Liver (tissue), 9 donors: ENCODE measurements around the gene CELF5. TPM values are rescaled to one million over a fixed set of nuclear protein-coding genes. Genes with fewer than 3 reads are reported as not detected.

Source experiments
- DNase-seq: peaks from one replicate; pipeline ENCODE4 v3.0.0-alpha.2; 2017; ENCODE audit warnings: low spot score
- H3K27ac ChIP-seq, 2 donors: one replicate each; pipeline ENCODE4 v1.7.0; 2013; ENCODE audit warnings: inconsistent platforms in 2 of 2, low read length in 2 of 2, control low read depth in 1 of 2, low read depth in 1 of 2, mild to moderate bottlenecking in 1 of 2
- H3K27me3 ChIP-seq, 4 donors: one replicate each; pipeline versions ENCODE4 v1.6.1 to v1.7.0; 2013; ENCODE audit warnings: low read length in 3 of 4, inconsistent platforms in 1 of 4, mild to moderate bottlenecking in 1 of 4, moderate library complexity in 1 of 4; ENCODE audit not compliant: control insufficient read depth in 4 of 4, insufficient read depth in 4 of 4
- H3K36me3 ChIP-seq, 4 donors: one replicate each; pipeline versions ENCODE4 v1.6.1 to v1.7.0; 2013; ENCODE audit warnings: low read length in 3 of 4, mild to moderate bottlenecking in 3 of 4, low read depth in 1 of 4, moderate library complexity in 1 of 4; ENCODE audit not compliant: control insufficient read depth in 4 of 4, insufficient read depth in 3 of 4
- H3K4me1 ChIP-seq, 4 donors: one replicate each; pipeline versions ENCODE4 v1.6.1 to v1.7.0; 2013; ENCODE audit warnings: low read length in 3 of 4, mild to moderate bottlenecking in 3 of 4, moderate library complexity in 1 of 4; ENCODE audit not compliant: control insufficient read depth in 4 of 4, insufficient read depth in 4 of 4
- H3K4me3 ChIP-seq, 3 donors: one replicate each; pipeline versions ENCODE4 v1.6.1 to v1.7.0; 2013; ENCODE audit warnings: low read length in 3 of 3, control low read depth in 1 of 3, low read depth in 1 of 3, mild to moderate bottlenecking in 1 of 3
- H3K9ac ChIP-seq, 2 donors: one replicate each; pipeline ENCODE4 v1.7.0; 2013; ENCODE audit warnings: low read length in 2 of 2, mild to moderate bottlenecking in 2 of 2, moderate library complexity in 2 of 2, control low read depth in 1 of 2, low read depth in 1 of 2
- H3K9me3 ChIP-seq, 4 donors: one replicate each; pipeline versions ENCODE4 v1.6.1 to v1.7.0; 2013; ENCODE audit warnings: low read length in 3 of 4; ENCODE audit not compliant: control insufficient read depth in 4 of 4
- EGR1 ChIP-seq, 2 donors: IDR thresholded peaks; 2 replicates each; pipeline ENCODE4 v1.6.1; 2016 to 2018; ENCODE audit warnings: antibody characterized with exemption in 2 of 2, low read depth in 2 of 2
- FOXA1 ChIP-seq: IDR thresholded peaks from 2 replicates; pipeline ENCODE4 v1.6.1; 2016; ENCODE audit warnings: antibody characterized with exemption
- FOXA2 ChIP-seq: IDR thresholded peaks from 2 replicates; pipeline ENCODE4 v1.6.1; 2016; ENCODE audit warnings: antibody characterized with exemption
- GABPA ChIP-seq, 2 donors: IDR thresholded peaks in 1 of 2; conservative IDR thresholded peaks in 1 of 2; 2 replicates each; pipeline ENCODE4 v1.6.1; 2016; ENCODE audit warnings: antibody characterized with exemption in 2 of 2, mild to moderate bottlenecking in 1 of 2, moderate library complexity in 1 of 2
- HNF4A ChIP-seq, 2 donors: conservative IDR thresholded peaks; 2 replicates each; pipeline ENCODE4 v1.6.1; 2016; ENCODE audit warnings: antibody characterized with exemption in 2 of 2, mild to moderate bottlenecking in 2 of 2
- HNF4G ChIP-seq: IDR thresholded peaks from 2 replicates; pipeline ENCODE4 v1.6.1; 2016; ENCODE audit warnings: antibody characterized with exemption
- JUND ChIP-seq, 2 donors: IDR thresholded peaks; 2 replicates each; pipeline ENCODE4 v1.6.1; 2016; ENCODE audit warnings: antibody characterized with exemption in 2 of 2
- NR2F2 ChIP-seq: IDR thresholded peaks from 2 replicates; pipeline ENCODE4 v1.6.1; 2016; ENCODE audit warnings: antibody characterized with exemption
- RAD21 ChIP-seq, 2 donors: IDR thresholded peaks; 2 replicates each; pipeline ENCODE4 v1.6.1; 2016; ENCODE audit warnings: antibody characterized with exemption in 2 of 2, mild to moderate bottlenecking in 2 of 2
- RXRA ChIP-seq, 2 donors: IDR thresholded peaks; 2 replicates each; pipeline ENCODE4 v1.6.1; 2017 to 2018; ENCODE audit warnings: antibody characterized with exemption in 2 of 2, mild to moderate bottlenecking in 1 of 2
- SP1 ChIP-seq: IDR thresholded peaks from 2 replicates; pipeline ENCODE4 v1.6.1; 2018; ENCODE audit warnings: antibody characterized with exemption, mild to moderate bottlenecking
- TAF1 ChIP-seq: conservative IDR thresholded peaks from 2 replicates; pipeline ENCODE4 v1.6.1; 2016; ENCODE audit warnings: antibody characterized with exemption, mild to moderate bottlenecking
- YY1 ChIP-seq: IDR thresholded peaks from 2 replicates; pipeline ENCODE4 v1.6.1; 2016; ENCODE audit warnings: antibody characterized with exemption, mild to moderate bottlenecking
- WGBS: extraction: QIAGEN DNeasy Blood & Tissue Kit; methylation state at CpG from one replicate; pipeline ENCODE4 v1.1.7; 2013; 5-methylcytosine and 5-hydroxymethylcytosine counted together
- polyA plus RNA-seq, 2 donors: library from polyadenylated mRNA; stranded (reverse) in 1 of 2; unstranded in 1 of 2; fragments of 200-250 nt in 1 of 2; fragments of >200 nt in 1 of 2; fragmentation: Nextera tagmentation in 1 of 2; extraction: Ambion mirVana in 1 of 2; gene quantifications; one replicate each; pipeline versions ENCODE4 v1.2.1 to v1.2.3, GENCODE V29; 2013 to 2015
- total RNA-seq, 2 donors: library from RNA; depleted of rRNA; stranded (reverse); fragments of >200 nt; gene quantifications; one replicate each; pipeline ENCODE4 v1.2.3, GENCODE V29; 2014
- TF ChIP-seq, protein P1 (sequence below): IDR thresholded peaks from 2 replicates; pipeline ENCODE4 v1.6.1; 2016; ENCODE audit warnings: antibody characterized with exemption
- TF ChIP-seq, protein P2 (sequence below): IDR thresholded peaks from 2 replicates; pipeline ENCODE4 v1.6.1; 2016; ENCODE audit warnings: antibody characterized with exemption
- TF ChIP-seq, protein P3 (sequence below): IDR thresholded peaks from 2 replicates; pipeline ENCODE4 v1.6.1; 2016; ENCODE audit warnings: antibody characterized with exemption
- TF ChIP-seq, protein P4 (sequence below): fragments of 150-350 bp; IDR thresholded peaks from 2 replicates; pipeline ENCODE4 v1.5.1; 2017; ENCODE audit warnings: improper control_type of control experiment, low read depth, low read length; ENCODE audit not compliant: missing input control
- TF ChIP-seq, protein P5 (sequence below): IDR thresholded peaks from 2 replicates; pipeline ENCODE4 v1.6.1; 2016; ENCODE audit warnings: antibody characterized with exemption, mild to moderate bottlenecking
- donor health status: healthy.
- donor health status: healthy.
- donor health status: healthy.
- donor health status: healthy.
- donor health status: healthy.

Gene CELF5
- total and polyA plus RNA-seq, 4 donors, result 0.06 to 0.50 (median 0.26) TPM

DNA sequence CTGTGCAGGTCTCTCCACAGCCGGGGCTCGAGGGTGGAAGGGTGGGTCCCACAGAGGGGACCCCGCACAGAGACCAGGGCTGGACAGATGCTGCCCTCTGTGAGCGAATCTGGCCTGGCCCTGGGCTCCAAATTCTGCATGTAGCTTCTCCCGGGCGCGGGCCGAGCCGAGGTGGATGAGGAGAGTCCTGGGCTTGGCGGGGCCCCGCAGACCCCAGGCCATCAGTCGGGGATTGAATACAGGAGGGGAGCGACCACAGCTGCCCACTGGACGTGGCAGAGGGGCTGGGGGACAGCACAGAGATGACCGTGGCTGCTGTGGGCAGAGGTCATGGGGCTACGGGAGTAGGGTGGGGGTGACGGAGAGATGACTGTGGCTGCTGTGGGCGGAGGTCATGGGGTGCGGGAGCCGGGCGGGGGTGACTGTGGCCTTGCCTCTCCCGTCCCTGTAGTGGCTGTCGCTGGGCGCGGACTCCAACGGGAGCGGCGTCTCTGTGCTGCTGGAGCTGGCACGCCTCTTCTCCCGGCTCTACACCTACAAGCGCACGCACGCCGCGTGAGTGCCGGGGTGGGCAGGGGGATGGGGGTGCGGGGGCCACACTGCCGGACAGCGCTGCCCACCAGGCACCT is 23.3 kb upstream of the CELF5 start:
- no peaks in the 10 kb centered on the region for H3K9me3 ChIP-seq
- H3K4me1 ChIP-seq, result no peaks in the 10 kb centered on the region
- peaks cover 2 to 26% (median 10%) of the 10 kb centered on the region in 4 donors for H3K36me3 ChIP-seq
- 96% methylated on average over 39 of the region's 39 CpGs for WGBS
- DNase-seq, result no peak
- no peak overlapping the region for H3K27ac ChIP-seq
- H3K4me3 ChIP-seq, result no peak overlapping the region
- H3K9ac ChIP-seq, result no peak overlapping the region
- no peaks in the 10 kb centered on the region for H3K27me3 ChIP-seq
- TF ChIP-seq NR2F2 (no peak), SP1 (no peak), TAF1 (no peak), RAD21 (IDR thresholded peaks at IDR 0.05) (no peak), JUND (IDR thresholded peaks at IDR 0.05) (no peak), GABPA (IDR thresholded peaks at IDR 0.05 in 1 of 2, conservative IDR thresholded peaks at IDR 0.05 in 1 of 2) (no peak), HNF4A (conservative IDR thresholded peaks at IDR 0.05) (no peak), RXRA (IDR thresholded peaks at IDR 0.05) (no peak), YY1 (no peak), HNF4G (no peak), FOXA1 (no peak)
- TF ChIP-seq, protein P1, sequence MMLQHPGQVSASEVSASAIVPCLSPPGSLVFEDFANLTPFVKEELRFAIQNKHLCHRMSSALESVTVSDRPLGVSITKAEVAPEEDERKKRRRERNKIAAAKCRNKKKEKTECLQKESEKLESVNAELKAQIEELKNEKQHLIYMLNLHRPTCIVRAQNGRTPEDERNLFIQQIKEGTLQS, result no peak
- TF ChIP-seq, protein P2, sequence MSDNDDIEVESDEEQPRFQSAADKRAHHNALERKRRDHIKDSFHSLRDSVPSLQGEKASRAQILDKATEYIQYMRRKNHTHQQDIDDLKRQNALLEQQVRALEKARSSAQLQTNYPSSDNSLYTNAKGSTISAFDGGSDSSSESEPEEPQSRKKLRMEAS, result no peak

DNA sequence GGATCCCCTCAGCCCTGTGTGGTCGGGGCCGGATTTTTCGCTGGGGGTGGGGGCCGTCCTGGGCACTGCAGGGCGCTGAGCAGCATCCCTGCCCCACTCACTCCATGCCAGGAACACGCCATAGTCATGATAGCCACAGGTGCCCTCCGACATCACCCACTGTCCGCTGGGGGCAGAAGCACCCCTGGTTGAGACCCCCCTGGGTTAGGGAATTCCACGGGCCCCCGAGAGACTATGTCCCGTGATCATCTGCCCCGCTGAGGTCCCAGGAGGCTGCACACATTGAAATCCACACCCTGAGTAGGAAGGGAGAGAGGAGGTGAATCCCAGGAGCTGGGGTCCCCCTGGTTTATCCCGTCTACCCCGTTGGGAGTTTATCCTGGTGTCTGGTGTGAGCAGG is 22.6 kb upstream of the CELF5 start:
- WGBS, result 95% methylated on average over 14 of the region's 14 CpGs

More for the DNA sequence above, 22.6 kb upstream of the CELF5 start:
- H3K27me3 ChIP-seq, result no peaks in the 10 kb centered on the region
- H3K4me1 ChIP-seq, result no peaks in the 10 kb centered on the region
- DNase-seq, result no peak
- no peak overlapping the region for H3K4me3 ChIP-seq
- H3K36me3 ChIP-seq, result peaks cover 0 to 32% (median 10%) of the 10 kb centered on the region in 4 donors
- no peak overlapping the region for H3K9ac ChIP-seq
- no peak overlapping the region for H3K27ac ChIP-seq
- H3K9me3 ChIP-seq, result no peaks in the 10 kb centered on the region
- TF ChIP-seq, protein P1, result no peak
- TF ChIP-seq JUND (IDR thresholded peaks at IDR 0.05), result no peak
- TF ChIP-seq FOXA2, result no peak
- TF ChIP-seq TAF1, result no peak
- no peak for TF ChIP-seq FOXA1
- no peak for TF ChIP-seq RAD21 (IDR thresholded peaks at IDR 0.05)
- TF ChIP-seq, protein P3, sequence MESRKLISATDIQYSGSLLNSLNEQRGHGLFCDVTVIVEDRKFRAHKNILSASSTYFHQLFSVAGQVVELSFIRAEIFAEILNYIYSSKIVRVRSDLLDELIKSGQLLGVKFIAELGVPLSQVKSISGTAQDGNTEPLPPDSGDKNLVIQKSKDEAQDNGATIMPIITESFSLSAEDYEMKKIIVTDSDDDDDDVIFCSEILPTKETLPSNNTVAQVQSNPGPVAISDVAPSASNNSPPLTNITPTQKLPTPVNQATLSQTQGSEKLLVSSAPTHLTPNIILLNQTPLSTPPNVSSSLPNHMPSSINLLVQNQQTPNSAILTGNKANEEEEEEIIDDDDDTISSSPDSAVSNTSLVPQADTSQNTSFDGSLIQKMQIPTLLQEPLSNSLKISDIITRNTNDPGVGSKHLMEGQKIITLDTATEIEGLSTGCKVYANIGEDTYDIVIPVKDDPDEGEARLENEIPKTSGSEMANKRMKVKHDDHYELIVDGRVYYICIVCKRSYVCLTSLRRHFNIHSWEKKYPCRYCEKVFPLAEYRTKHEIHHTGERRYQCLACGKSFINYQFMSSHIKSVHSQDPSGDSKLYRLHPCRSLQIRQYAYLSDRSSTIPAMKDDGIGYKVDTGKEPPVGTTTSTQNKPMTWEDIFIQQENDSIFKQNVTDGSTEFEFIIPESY, result no peak
- TF ChIP-seq, protein P4, sequence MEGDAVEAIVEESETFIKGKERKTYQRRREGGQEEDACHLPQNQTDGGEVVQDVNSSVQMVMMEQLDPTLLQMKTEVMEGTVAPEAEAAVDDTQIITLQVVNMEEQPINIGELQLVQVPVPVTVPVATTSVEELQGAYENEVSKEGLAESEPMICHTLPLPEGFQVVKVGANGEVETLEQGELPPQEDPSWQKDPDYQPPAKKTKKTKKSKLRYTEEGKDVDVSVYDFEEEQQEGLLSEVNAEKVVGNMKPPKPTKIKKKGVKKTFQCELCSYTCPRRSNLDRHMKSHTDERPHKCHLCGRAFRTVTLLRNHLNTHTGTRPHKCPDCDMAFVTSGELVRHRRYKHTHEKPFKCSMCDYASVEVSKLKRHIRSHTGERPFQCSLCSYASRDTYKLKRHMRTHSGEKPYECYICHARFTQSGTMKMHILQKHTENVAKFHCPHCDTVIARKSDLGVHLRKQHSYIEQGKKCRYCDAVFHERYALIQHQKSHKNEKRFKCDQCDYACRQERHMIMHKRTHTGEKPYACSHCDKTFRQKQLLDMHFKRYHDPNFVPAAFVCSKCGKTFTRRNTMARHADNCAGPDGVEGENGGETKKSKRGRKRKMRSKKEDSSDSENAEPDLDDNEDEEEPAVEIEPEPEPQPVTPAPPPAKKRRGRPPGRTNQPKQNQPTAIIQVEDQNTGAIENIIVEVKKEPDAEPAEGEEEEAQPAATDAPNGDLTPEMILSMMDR, result no peak
- TF ChIP-seq, protein P5, sequence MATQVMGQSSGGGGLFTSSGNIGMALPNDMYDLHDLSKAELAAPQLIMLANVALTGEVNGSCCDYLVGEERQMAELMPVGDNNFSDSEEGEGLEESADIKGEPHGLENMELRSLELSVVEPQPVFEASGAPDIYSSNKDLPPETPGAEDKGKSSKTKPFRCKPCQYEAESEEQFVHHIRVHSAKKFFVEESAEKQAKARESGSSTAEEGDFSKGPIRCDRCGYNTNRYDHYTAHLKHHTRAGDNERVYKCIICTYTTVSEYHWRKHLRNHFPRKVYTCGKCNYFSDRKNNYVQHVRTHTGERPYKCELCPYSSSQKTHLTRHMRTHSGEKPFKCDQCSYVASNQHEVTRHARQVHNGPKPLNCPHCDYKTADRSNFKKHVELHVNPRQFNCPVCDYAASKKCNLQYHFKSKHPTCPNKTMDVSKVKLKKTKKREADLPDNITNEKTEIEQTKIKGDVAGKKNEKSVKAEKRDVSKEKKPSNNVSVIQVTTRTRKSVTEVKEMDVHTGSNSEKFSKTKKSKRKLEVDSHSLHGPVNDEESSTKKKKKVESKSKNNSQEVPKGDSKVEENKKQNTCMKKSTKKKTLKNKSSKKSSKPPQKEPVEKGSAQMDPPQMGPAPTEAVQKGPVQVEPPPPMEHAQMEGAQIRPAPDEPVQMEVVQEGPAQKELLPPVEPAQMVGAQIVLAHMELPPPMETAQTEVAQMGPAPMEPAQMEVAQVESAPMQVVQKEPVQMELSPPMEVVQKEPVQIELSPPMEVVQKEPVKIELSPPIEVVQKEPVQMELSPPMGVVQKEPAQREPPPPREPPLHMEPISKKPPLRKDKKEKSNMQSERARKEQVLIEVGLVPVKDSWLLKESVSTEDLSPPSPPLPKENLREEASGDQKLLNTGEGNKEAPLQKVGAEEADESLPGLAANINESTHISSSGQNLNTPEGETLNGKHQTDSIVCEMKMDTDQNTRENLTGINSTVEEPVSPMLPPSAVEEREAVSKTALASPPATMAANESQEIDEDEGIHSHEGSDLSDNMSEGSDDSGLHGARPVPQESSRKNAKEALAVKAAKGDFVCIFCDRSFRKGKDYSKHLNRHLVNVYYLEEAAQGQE, result no peak
- no peak for TF ChIP-seq GABPA (IDR thresholded peaks at IDR 0.05 in 1 of 2, conservative IDR thresholded peaks at IDR 0.05 in 1 of 2)
- no peak for TF ChIP-seq HNF4G
- TF ChIP-seq, protein P2, result no peak
- TF ChIP-seq EGR1 (IDR thresholded peaks at IDR 0.05; ENCODE audit: low read depth in 2 of 2), result no peak
- no peak for TF ChIP-seq NR2F2
- no peak for TF ChIP-seq HNF4A (conservative IDR thresholded peaks at IDR 0.05)
- no peak for TF ChIP-seq RXRA (IDR thresholded peaks at IDR 0.05)
- TF ChIP-seq YY1, result no peak
- TF ChIP-seq SP1, result no peak
